WTC11 (cell line): ENCODE data around the gene NPAS2.

Experiments
- AFF4 ChIP-seq: sonication (generic); formaldehyde crosslinking; IDR thresholded peaks from 2 replicates; pipeline ENCODE4 v1.8.1; 2023; ENCODE audit warnings: mild to moderate bottlenecking, missing genetic modification reagents, borderline replicate concordance
- ATF3 ChIP-seq: sonication (generic); formaldehyde crosslinking; conservative IDR thresholded peaks from 2 replicates; pipeline ENCODE4 v1.8.1; 2022; ENCODE audit warnings: mild to moderate bottlenecking, missing genetic modification reagents
- CTCF ChIP-seq: fragments of 200-600 bp; IDR thresholded peaks from 2 replicates; pipeline ENCODE4 v1.8.0; 2022; ENCODE audit warnings: antibody characterized with exemption
- FOXK1 ChIP-seq: sonication (generic); formaldehyde crosslinking; IDR thresholded peaks from 2 replicates; pipeline ENCODE4 v1.8.0; 2022; ENCODE audit warnings: mild to moderate bottlenecking, moderate library complexity, missing genetic modification reagents
- FOXP1 ChIP-seq: sonication (generic); formaldehyde crosslinking; IDR thresholded peaks from 2 replicates; pipeline ENCODE4 v1.8.0; 2022; ENCODE audit warnings: missing genetic modification reagents, mild to moderate bottlenecking, moderate library complexity, borderline replicate concordance
- NFE2L1 ChIP-seq: sonication (generic); formaldehyde crosslinking; IDR thresholded peaks from 2 replicates; pipeline ENCODE4 v1.8.1; 2023; ENCODE audit warnings: missing genetic modification reagents
- NFYB ChIP-seq: sonication (generic); formaldehyde crosslinking; conservative IDR thresholded peaks from 2 replicates; pipeline ENCODE4 v1.8.0; 2022; ENCODE audit warnings: low read depth, missing genetic modification reagents

- no peak for TF ChIP-seq NFYB (CRISPR knock-in tag)
- no peak for TF ChIP-seq FOXK1 (CRISPR knock-in tag)
- TF ChIP-seq AFF4 (CRISPR knock-in tag), result no peak
- no peak for TF ChIP-seq CTCF
- no peak for TF ChIP-seq NFE2L1 (CRISPR knock-in tag)
- TF ChIP-seq FOXP1, result no peak
- no peak for TF ChIP-seq ATF3
Observed at GRCh38 chr2:100953406-100954043, 133.6 kb downstream of the NPAS2 start.
